K562 (cell line): ENCODE results near the gene TMEM132D.

Experiments used
- CREB3L1 ChIP-seq: fragments of 450-650 bp; IDR thresholded peaks from 2 replicates; pipeline ENCODE4 v1.6.1; 2014; ENCODE audit warnings: low read depth, mild to moderate bottlenecking, moderate library complexity, borderline replicate concordance
- CREBBP ChIP-seq: IDR thresholded peaks from one replicate; pipeline ENCODE4 v1.6.1; 2012; ENCODE audit warnings: low read depth, mild to moderate bottlenecking, control low read depth, inconsistent platforms, low read length
- CTCF ChIP-seq, 3 experiments: IDR thresholded peaks in 2 of 3; conservative IDR thresholded peaks in 1 of 3; 2 replicates each; pipeline ENCODE4 v1.5.1; 2011 to 2012; ENCODE audit warnings: low read length in 3 of 3, mild to moderate bottlenecking in 3 of 3, control low read depth in 2 of 3, improper control_type of control experiment in 1 of 3, inconsistent platforms in 1 of 3, low read depth in 1 of 3, mixed read lengths in 1 of 3, moderate library complexity in 1 of 3; ENCODE audit not compliant: insufficient read depth in 2 of 3
- E2F4 ChIP-seq: sonication (generic); formaldehyde crosslinking; IDR thresholded peaks from 2 replicates; pipeline ENCODE4 v1.8.0; 2022; ENCODE audit warnings: mild to moderate bottlenecking, low read depth, missing genetic modification reagents
- FOS ChIP-seq: IDR thresholded peaks from 3 replicates; pipeline ENCODE4 v1.6.1; 2011; ENCODE audit not compliant: insufficient read length; ENCODE audit errors: extremely low read depth
- HDAC2 ChIP-seq: fragments of 450-650 bp; IDR thresholded peaks from 2 replicates; pipeline ENCODE4 v1.6.1; 2016; ENCODE audit warnings: mild to moderate bottlenecking
- MXI1 ChIP-seq: IDR thresholded peaks from 2 replicates; pipeline ENCODE4 v1.6.1; 2011; ENCODE audit warnings: low read depth, mild to moderate bottlenecking, improper control_type of control experiment, low read length

GRCh38 chr12:129610601-129611120 is 293.2 kb downstream of the TMEM132D start:
- TF ChIP-seq E2F4 (CRISPR knock-in tag) (no peak), CTCF (IDR thresholded peaks at IDR 0.05 in 2 of 3, conservative IDR thresholded peaks at IDR 0.05 in 1 of 3; ENCODE audit: insufficient read depth in 2 of 3, low read depth in 1 of 3, low read length in 3 of 3) (no peak), HDAC2 (no peak), CREB3L1 (no peak), CREBBP (no peak), MXI1 (no peak), FOS (no peak)
